OCI-LY3 (cell line): Measurements from ENCODE around the gene AP5B1.

ENCODE experiments used
- H2AFZ ChIP-seq: fragments of 200-600, 300-600 bp; shearing (Covaris generic); 2 replicates; pipeline ENCODE4 v1.6.0; 2014; ENCODE audit warnings: antibody characterized with exemption, low read depth, low read length
- H3K27ac ChIP-seq: fragments of 200-600, 300-600 bp; sonication (generic); 2 replicates; pipeline ENCODE4 v1.5.1; 2014; ENCODE audit warnings: mild to moderate bottlenecking, low read length, moderate library complexity, mixed read lengths
- H3K27me3 ChIP-seq: fragments of 200-600, 300-600 bp; sonication (generic); 2 replicates; pipeline ENCODE4 v1.6.1; 2014; ENCODE audit warnings: low read depth, low read length, mixed read lengths
- H3K36me3 ChIP-seq: fragments of 200-600, 300-600 bp; sonication (generic); replicated peaks from 2 replicates; pipeline ENCODE3; 2014; ENCODE audit warnings: low read depth, low read length, mixed read lengths
- H3K4me1 ChIP-seq: fragments of 300-600, 200-600 bp; sonication (generic); 2 replicates; pipeline ENCODE4 v1.6.1; 2014; ENCODE audit warnings: low read length, mixed read lengths
- H3K4me2 ChIP-seq: fragments of 200-600, 300-600 bp; sonication (generic); 2 replicates; pipeline ENCODE4 v1.6.1; 2014; ENCODE audit warnings: low read length, mixed read lengths
- H3K4me3 ChIP-seq: fragments of 300-600, 200-600 bp; sonication (generic); 2 replicates; pipeline ENCODE4 v1.5.1; 2014; ENCODE audit warnings: antibody characterized with exemption, mild to moderate bottlenecking, low read length, moderate library complexity
- H3K79me2 ChIP-seq: fragments of 300-600, 200-600 bp; shearing (Covaris generic); 2 replicates; pipeline ENCODE4 v1.6.1; 2014; ENCODE audit warnings: mild to moderate bottlenecking, low read length, mixed read lengths
- H3K9ac ChIP-seq: fragments of 300-600, 200-600 bp; shearing (Covaris generic); 2 replicates; pipeline ENCODE4 v1.6.0; 2014; ENCODE audit warnings: mild to moderate bottlenecking, low read length, moderate library complexity
- H3K9me3 ChIP-seq: fragments of 200-600, 300-600 bp; shearing (Covaris generic); 2 replicates; pipeline ENCODE4 v1.6.1; 2014; ENCODE audit warnings: low read length, mixed read lengths; ENCODE audit not compliant: insufficient read depth
- H4K20me1 ChIP-seq: fragments of 200-600, 300-600 bp; sonication (generic); 2 replicates; pipeline ENCODE4 v1.6.1; 2016; ENCODE audit warnings: low read length, mixed read lengths; ENCODE audit not compliant: insufficient read depth
- EZH2phosphoT487 ChIP-seq: fragments of 200-600 bp; shearing (Covaris generic); IDR thresholded peaks from 2 replicates; pipeline ENCODE4 v1.6.1; 2018; ENCODE audit warnings: antibody characterized with exemption, mixed run types, low read depth
- TF ChIP-seq, protein P1 (sequence below): fragments of 200-600, 300-600 bp; sonication (generic); IDR thresholded peaks from 2 replicates; pipeline ENCODE4 v1.5.1; 2014; ENCODE audit warnings: antibody characterized with exemption, low read length, low read depth

The AP5B1 gene

DNA sequence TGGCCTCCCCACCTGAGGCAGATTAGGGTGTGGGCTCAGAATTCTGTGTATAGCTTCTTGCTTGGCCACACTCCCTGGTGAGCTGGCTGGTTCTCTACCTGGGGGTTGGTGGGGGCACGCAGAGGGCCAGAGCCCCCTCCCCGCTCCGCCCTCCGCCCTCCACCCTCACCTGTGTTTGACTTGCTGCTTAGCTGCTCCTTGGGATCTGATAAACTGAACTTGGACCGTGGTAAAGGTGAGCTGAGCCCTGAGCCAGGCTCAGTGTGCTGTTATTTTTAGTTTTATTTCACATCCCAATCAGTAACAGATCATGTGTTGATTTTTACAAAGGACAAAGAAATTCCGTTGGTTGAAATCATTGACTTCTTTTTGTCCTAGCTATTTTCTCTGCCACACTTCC lies 8.0 kb upstream of the AP5B1 start:
- H3K4me2 ChIP-seq, result no peak overlapping the region
- H3K79me2 ChIP-seq, result no peaks in the 10 kb centered on the region

DNA sequence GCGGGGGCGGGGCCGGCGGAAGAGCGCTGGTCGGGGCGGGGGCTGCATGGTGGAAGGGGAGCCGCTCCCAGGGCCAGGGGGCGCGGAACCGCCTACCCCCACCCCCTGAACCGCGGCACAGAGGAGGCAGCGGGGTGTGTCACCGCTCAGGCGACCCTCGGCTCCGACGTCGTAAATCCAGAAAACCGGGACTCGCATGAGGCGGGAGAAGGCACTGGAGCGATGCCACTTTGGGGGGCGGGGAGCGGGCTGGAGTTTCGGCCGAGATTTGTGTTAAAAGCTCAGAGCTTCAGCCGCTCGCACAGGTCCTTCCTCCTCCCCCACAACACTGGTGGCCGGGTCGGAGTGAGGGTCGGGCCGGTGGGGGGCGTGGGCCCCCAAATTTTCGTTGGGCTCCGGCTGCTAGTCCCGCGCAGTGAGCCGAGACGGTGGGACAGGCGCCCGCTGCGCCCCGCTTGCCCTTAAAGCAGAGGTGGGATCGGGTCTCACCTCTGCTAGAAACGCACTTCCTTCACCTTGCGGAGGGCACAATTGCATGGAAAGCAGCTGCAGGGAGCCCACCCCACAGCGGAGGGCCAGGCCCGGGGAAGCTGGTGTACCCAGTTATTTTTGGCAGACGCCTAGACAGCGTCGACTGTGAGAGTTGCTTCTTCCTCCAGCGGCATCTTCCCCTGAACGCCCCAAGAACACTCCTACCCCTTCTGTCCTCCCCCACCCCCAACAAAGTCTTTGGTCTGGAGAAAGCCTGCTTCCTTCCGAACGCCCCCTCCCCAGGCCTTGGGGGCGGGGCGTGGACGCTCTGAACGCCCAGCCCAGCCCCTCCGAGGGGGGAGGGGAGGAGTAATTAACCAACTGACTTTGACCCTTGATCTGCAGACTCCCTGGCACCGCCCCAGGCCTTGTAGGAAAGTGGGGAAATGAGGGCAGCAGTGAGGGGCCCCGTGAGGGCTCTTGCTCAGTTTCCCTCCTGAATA lies 7.2 kb upstream of the AP5B1 start:
- no peaks in the 10 kb centered on the region for H3K27me3 ChIP-seq
- peaks cover 16% of the 10 kb centered on the region for H3K4me1 ChIP-seq
- no peaks in the 10 kb centered on the region for H3K9me3 ChIP-seq
- H3K27ac ChIP-seq, result no peak overlapping the region
- H3K4me2 ChIP-seq, result no peak overlapping the region
- TF ChIP-seq, protein P1, sequence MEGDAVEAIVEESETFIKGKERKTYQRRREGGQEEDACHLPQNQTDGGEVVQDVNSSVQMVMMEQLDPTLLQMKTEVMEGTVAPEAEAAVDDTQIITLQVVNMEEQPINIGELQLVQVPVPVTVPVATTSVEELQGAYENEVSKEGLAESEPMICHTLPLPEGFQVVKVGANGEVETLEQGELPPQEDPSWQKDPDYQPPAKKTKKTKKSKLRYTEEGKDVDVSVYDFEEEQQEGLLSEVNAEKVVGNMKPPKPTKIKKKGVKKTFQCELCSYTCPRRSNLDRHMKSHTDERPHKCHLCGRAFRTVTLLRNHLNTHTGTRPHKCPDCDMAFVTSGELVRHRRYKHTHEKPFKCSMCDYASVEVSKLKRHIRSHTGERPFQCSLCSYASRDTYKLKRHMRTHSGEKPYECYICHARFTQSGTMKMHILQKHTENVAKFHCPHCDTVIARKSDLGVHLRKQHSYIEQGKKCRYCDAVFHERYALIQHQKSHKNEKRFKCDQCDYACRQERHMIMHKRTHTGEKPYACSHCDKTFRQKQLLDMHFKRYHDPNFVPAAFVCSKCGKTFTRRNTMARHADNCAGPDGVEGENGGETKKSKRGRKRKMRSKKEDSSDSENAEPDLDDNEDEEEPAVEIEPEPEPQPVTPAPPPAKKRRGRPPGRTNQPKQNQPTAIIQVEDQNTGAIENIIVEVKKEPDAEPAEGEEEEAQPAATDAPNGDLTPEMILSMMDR, result no peak
- no peak for TF ChIP-seq EZH2phosphoT487
- no peak overlapping the region for H2AFZ ChIP-seq
- no peaks in the 10 kb centered on the region for H3K36me3 ChIP-seq
- no peak overlapping the region for H3K9ac ChIP-seq
- no peaks in the 10 kb centered on the region for H4K20me1 ChIP-seq
- no peaks in the 10 kb centered on the region for H3K79me2 ChIP-seq
- no peak overlapping the region for H3K4me3 ChIP-seq

More for the DNA sequence above, 8.0 kb upstream of the AP5B1 start:
- H3K36me3 ChIP-seq, result no peaks in the 10 kb centered on the region
- H2AFZ ChIP-seq, result no peak overlapping the region
- TF ChIP-seq, protein P1, result no peak
- TF ChIP-seq EZH2phosphoT487, result no peak
- H3K9ac ChIP-seq, result no peak overlapping the region
- no peaks in the 10 kb centered on the region for H3K27me3 ChIP-seq
- no peaks in the 10 kb centered on the region for H3K9me3 ChIP-seq
- H3K4me1 ChIP-seq, result peaks cover 12% of the 10 kb centered on the region
- no peak overlapping the region for H3K27ac ChIP-seq
- H4K20me1 ChIP-seq, result no peaks in the 10 kb centered on the region
- no peak overlapping the region for H3K4me3 ChIP-seq

DNA sequence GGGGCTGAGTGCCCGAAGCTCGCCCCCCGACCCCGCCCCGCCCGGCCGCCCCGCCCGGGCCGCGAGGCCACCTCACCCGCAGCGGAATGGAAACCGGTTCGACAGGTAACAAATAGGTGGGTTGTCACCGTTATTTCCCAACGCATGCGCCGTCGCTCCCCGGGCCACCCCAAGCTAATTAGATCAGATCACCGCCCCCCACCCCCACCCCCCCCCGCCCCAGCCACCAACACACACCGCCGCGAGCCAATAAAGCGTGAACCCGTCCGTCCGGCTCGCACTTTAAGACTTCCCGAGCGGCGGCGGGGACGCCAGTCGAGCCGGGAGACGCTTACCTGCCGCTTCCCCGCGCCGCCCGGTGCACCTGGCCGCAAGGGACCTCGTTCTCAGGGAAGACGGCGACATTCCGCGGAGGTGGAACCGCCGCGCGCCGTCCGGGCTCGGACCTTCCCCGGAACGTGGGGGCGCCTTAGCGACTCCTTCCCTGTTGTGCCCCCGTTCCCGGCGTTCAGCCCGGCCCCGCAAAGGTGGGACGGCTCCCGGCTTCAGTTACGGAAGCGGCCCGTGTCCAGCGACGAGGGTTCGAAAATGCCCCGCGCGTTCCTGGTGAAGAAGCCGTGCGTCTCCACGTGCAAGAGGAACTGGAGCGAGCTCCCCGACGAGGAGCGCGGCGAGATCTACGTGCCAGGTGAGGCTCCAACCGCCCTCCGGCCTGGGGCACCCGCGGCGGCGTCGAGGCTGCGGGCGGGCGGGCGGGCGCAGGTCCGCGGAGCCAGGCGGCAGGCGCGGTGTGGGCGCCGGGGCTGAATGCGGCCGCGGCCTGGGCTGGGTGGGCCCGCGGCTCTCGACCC lies 6.2 kb upstream of the AP5B1 start, which contains the start of gene OVOL1:
Gene OVOL1 (plus strand): TSS at position 278 of the 851 bp plus-strand sequence. CDS start 311 bp downstream, at position 589.
- H3K4me3 ChIP-seq, result no peak within 1 kb of the TSS
- H3K27ac ChIP-seq, result no peak within 1 kb of the TSS
- no peak within 1 kb of the TSS for H3K9ac ChIP-seq
- H3K9me3 ChIP-seq, result no peaks in the 10 kb centered on the region
- H3K79me2 ChIP-seq, result no peaks in the 10 kb centered on the region
- H2AFZ ChIP-seq, result no peak within 1 kb of the TSS
- no peaks in the 10 kb centered on the region for H3K36me3 ChIP-seq
- no peak within 1 kb of the TSS for H3K4me2 ChIP-seq
- no peaks in the 10 kb centered on the region for H4K20me1 ChIP-seq
- no peaks in the 10 kb centered on the region for H3K27me3 ChIP-seq
- peaks cover 22% of the 10 kb centered on the region for H3K4me1 ChIP-seq
- TF ChIP-seq EZH2phosphoT487, result no peak
- TF ChIP-seq, protein P1, result no peak
